GM12892 (cell line): ENCODE measurements around the gene FHL2.

Experiments used
- POLR2A ChIP-seq: IDR thresholded peaks from 2 replicates; pipeline ENCODE4 v1.6.1; 2011; ENCODE audit warnings: low read depth, low read length, control low read depth
- POLR2AphosphoS5 ChIP-seq: IDR thresholded peaks from 2 replicates; pipeline ENCODE4 v1.6.1; 2011; ENCODE audit warnings: low read depth, low read length, control low read depth
- TAF1 ChIP-seq: IDR thresholded peaks from 2 replicates; pipeline ENCODE4 v1.6.1; 2011; ENCODE audit warnings: low read depth, mild to moderate bottlenecking, control low read depth, low read length, borderline replicate concordance

- TF ChIP-seq POLR2AphosphoS5 (no peak), TAF1 (no peak), POLR2A (no peak)
These were observed 71.2 kb downstream of the FHL2 start for GRCh38 chr2:105327690-105328089.
